SH-SY5Y (cell line): ENCODE measurements around the gene BRD7.

Experiments used
- GATA2 ChIP-seq: IDR thresholded peaks from 2 replicates; pipeline ENCODE4 v1.6.1; 2011; ENCODE audit warnings: mild to moderate bottlenecking, low read depth, low read length
- GATA3 ChIP-seq: IDR thresholded peaks from 2 replicates; pipeline ENCODE4 v1.6.1; 2011; ENCODE audit warnings: low read depth, mild to moderate bottlenecking, low read length, moderate library complexity

DNA sequence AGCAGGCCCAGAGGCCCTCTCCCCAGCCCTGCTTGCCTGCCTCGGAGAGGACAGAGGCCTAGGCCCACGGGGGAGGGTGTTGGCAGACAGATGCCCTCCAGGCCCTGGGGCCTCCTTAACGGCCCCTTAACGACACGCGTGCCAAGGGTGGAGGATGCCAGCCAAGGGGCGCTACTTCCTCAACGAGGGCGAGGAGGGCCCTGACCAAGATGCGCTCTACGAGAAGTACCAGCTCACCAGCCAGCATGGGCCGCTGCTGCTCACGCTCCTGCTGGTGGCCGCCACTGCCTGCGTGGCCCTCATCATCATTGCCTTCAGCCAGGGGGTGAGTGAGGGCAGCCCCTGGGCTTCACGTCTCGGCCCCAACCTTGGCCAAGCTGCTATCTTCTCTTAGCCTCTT is 80.8 kb downstream of the BRD7 start:
- TF ChIP-seq GATA2: no peak
- no peak for TF ChIP-seq GATA3
